Endothelial cell of umbilical vein (primary cell): Measurements from ENCODE around the gene MAN1A2. TPM values are rescaled to one million over a fixed set of nuclear protein-coding genes. Genes with fewer than 3 reads are reported as not detected.

Source experiments
- BruUV-seq: library from RNA; stranded (reverse); fragments of 400-500 nt; replicated peaks from 2 replicates; lab custom pipeline; 2021; lab: Mats Ljungman, UMichigan
- CTCF ChIA-PET: fragments of 300-600, 350-600 bp; sonication (Branson Sonifier 250); formaldehyde crosslinking; loops from one replicate; lab custom pipeline; 2021; ENCODE audit warnings: antibody characterized with exemption, inconsistent platforms; lab: Charles Lee
- POLR2A ChIA-PET: fragments of 300-600, 350-600 bp; sonication (Branson Sonifier 250); formaldehyde crosslinking; loops from one replicate; lab custom pipeline; 2021; ENCODE audit warnings: antibody characterized with exemption, inconsistent platforms; lab: Charles Lee
- DNase-seq: peaks from one replicate; pipeline ENCODE4 v3.0.0-alpha.2; 2011; ENCODE audit warnings: low read depth, low spot score
- FAIRE-seq: peaks from 2 replicates; lab custom pipeline; 2011; peaks lifted over from hg19 to GRCh38; lab: Jason Lieb, UNC
- H2AFZ ChIP-seq: 2 replicates; pipeline ENCODE4 v1.6.0; 2012; ENCODE audit warnings: low read depth, low read length, control low read depth, inconsistent platforms
- H3K27ac ChIP-seq: 2 replicates; pipeline ENCODE4 v1.5.1; 2011; ENCODE audit warnings: low read depth, mild to moderate bottlenecking, control low read depth, low read length, moderate library complexity; ENCODE audit not compliant: insufficient read depth
- H3K27me3 ChIP-seq, 2 experiments: 2 replicates each; pipeline versions ENCODE4 v1.6.0 to v1.6.1; 2011; ENCODE audit warnings: low read length in 2 of 2, mixed read lengths in 1 of 2; ENCODE audit not compliant: control insufficient read depth in 2 of 2, insufficient read depth in 2 of 2
- H3K36me3 ChIP-seq, 2 experiments: 2 replicates in 1 of 2; 3 replicates in 1 of 2; pipeline ENCODE4 v1.5.1; 2011; ENCODE audit warnings: low read length in 2 of 2, mild to moderate bottlenecking in 1 of 2, moderate library complexity in 1 of 2; ENCODE audit not compliant: control insufficient read depth in 2 of 2, insufficient read depth in 2 of 2; ENCODE audit errors: extremely low read depth in 1 of 2
- H3K4me1 ChIP-seq: 3 replicates; pipeline ENCODE4 v1.5.1; 2011; ENCODE audit warnings: mild to moderate bottlenecking, low read length; ENCODE audit not compliant: control insufficient read depth, insufficient read depth; ENCODE audit errors: extremely low read depth
- H3K4me2 ChIP-seq: 2 replicates; pipeline ENCODE4 v1.6.1; 2011; ENCODE audit warnings: low read length, control low read depth, mixed read lengths; ENCODE audit not compliant: insufficient read depth
- H3K4me3 ChIP-seq, 3 experiments: fragments of 200-600 bp in 1 of 3; sonication (generic), shearing (Covaris generic) in 1 of 3; replicated peaks in 1 of 3; 2 replicates each; pipeline ENCODE4 v1.5.1; 2011 to 2016; ENCODE audit warnings: control low read depth in 3 of 3, low read length in 3 of 3, mild to moderate bottlenecking in 2 of 3, inconsistent platforms in 1 of 3, low read depth in 1 of 3, moderate library complexity in 1 of 3; ENCODE audit not compliant: insufficient read depth in 1 of 3
- H3K79me2 ChIP-seq: 2 replicates; pipeline ENCODE4 v1.6.0; 2012; ENCODE audit warnings: low read length, inconsistent platforms; ENCODE audit not compliant: control insufficient read depth, insufficient read depth
- H3K9ac ChIP-seq: replicated peaks from 2 replicates; pipeline ENCODE3; 2011; ENCODE audit warnings: low read length, control low read depth; ENCODE audit not compliant: insufficient read depth; ENCODE audit errors: extremely low read depth
- H3K9me1 ChIP-seq: replicated peaks from 3 replicates; pipeline ENCODE4 v1.6.0; 2011; ENCODE audit warnings: mild to moderate bottlenecking, low read length; ENCODE audit not compliant: control insufficient read depth, insufficient read depth; ENCODE audit errors: extremely low read depth
- H3K9me3 ChIP-seq: replicated peaks from 2 replicates; pipeline ENCODE4 v1.5.1; 2012; ENCODE audit warnings: low read length, inconsistent platforms; ENCODE audit not compliant: control insufficient read depth, insufficient read depth
- H4K20me1 ChIP-seq: replicated peaks from 2 replicates; pipeline ENCODE3; 2011; ENCODE audit warnings: mild to moderate bottlenecking, low read length; ENCODE audit not compliant: control insufficient read depth, insufficient read depth; ENCODE audit errors: extremely low read depth
- CTCF ChIP-seq, 2 donors: IDR thresholded peaks; 1 replicate in 1 of 2; 2 replicates in 1 of 2; pipeline ENCODE4 v1.5.1; 2011; ENCODE audit warnings: low read length in 2 of 2, mild to moderate bottlenecking in 2 of 2, moderate library complexity in 2 of 2, control low read depth in 1 of 2, inconsistent platforms in 1 of 2, low read depth in 1 of 2; ENCODE audit not compliant: insufficient read depth in 1 of 2; ENCODE audit errors: extremely low read depth in 1 of 2
- EZH2 ChIP-seq: IDR thresholded peaks from 2 replicates; pipeline ENCODE4 v1.6.1; 2012; ENCODE audit warnings: borderline replicate concordance, low read depth, mild to moderate bottlenecking, moderate library complexity, low read length, inconsistent platforms; ENCODE audit not compliant: severe bottlenecking
- FOS ChIP-seq: IDR thresholded peaks from 2 replicates; pipeline ENCODE4 v1.6.1; 2011; ENCODE audit warnings: mild to moderate bottlenecking, low read length, moderate library complexity, borderline replicate concordance; ENCODE audit not compliant: insufficient read depth
- GATA2 ChIP-seq: IDR thresholded peaks from 2 replicates; pipeline ENCODE4 v1.7.0; 2011; ENCODE audit warnings: low read depth, mild to moderate bottlenecking, moderate library complexity, mixed read lengths, low read length; ENCODE audit not compliant: insufficient read length, insufficient read depth
- JUN ChIP-seq: IDR thresholded peaks from 2 replicates; pipeline ENCODE4 v1.6.1; 2011; ENCODE audit warnings: borderline replicate concordance, low read depth; ENCODE audit not compliant: insufficient read length, insufficient read depth
- MAX ChIP-seq: IDR thresholded peaks from 2 replicates; pipeline ENCODE4 v1.6.1; 2011; ENCODE audit not compliant: insufficient read depth, insufficient read length
- MYC ChIP-seq: IDR thresholded peaks from one replicate; pipeline ENCODE4 v1.6.1; 2011; ENCODE audit warnings: mild to moderate bottlenecking, low read depth, low read length
- POLR2A ChIP-seq: IDR thresholded peaks from 2 replicates; pipeline ENCODE4 v1.6.1; 2012; ENCODE audit warnings: low read depth, mild to moderate bottlenecking, control low read depth, low read length
- POLR2AphosphoS5 ChIP-seq: IDR thresholded peaks from 2 replicates; pipeline ENCODE4 v1.6.1; 2012; ENCODE audit warnings: low read depth, mild to moderate bottlenecking, control low read depth, low read length, moderate library complexity; ENCODE audit not compliant: insufficient read depth
- dilution Hi-C: fragments of 300-500 bp; cut with MboI; formaldehyde crosslinking; loops from one replicate; pipeline ENCODE4 v1.15.0; 2019; ENCODE audit warnings: low sequenced_read_pairs; ENCODE audit not compliant: extremely low pct_ligation_motif_present
- intact Hi-C: fragments of 100-400 bp; cut with micrococcal nuclease; formaldehyde crosslinking; loops from one replicate; pipeline ENCODE4 v1.10.0; 2022
- polyA plus RNA-seq, 4 experiments: library from polyadenylated mRNA; depleted of rRNA in 3 of 4; stranded (reverse) in 3 of 4; unstranded in 1 of 4; fragments of >200 nt; gene quantifications; 2 replicates each; pipeline versions ENCODE4 v1.2.1 to v1.2.3, GENCODE V29; 2011 to 2012; ENCODE audit warnings: missing spikeins in 1 of 4
- total RNA-seq: library from RNA; stranded (reverse); gene quantifications from 2 replicates; pipeline ENCODE4 v1.2.3, GENCODE V29; 2021

Gene MAN1A2
- total and polyA plus RNA-seq, 2 donors (not counting 3 experiments of a cell fraction or from before 2014, with no cell fraction given): 13.5 to 36.2 TPM

- BruUV-seq: no TSS peak
- FAIRE-seq (no peak), DNase-seq (no peak)
- intact Hi-C loops (loop anchor here (5.0 kb wide), 1 partner anchor 62 kb away; no protein-coding TSS in a partner anchor), dilution Hi-C loops (no loop called here)
- no peak for TF ChIP-seq MYC
- no peaks in the 10 kb centered on the region for H3K36me3 ChIP-seq
- no peak overlapping the region for H3K27ac ChIP-seq
- no peak overlapping the region for H3K4me3 ChIP-seq
- H3K4me2 ChIP-seq: no peak overlapping the region
- no peaks in the 10 kb centered on the region for H3K9me1 ChIP-seq
- CTCF ChIA-PET: interaction anchor here (0.9 kb wide), 1 partner anchor 137 kb away, joined by 3 read pairs; no protein-coding TSS in a partner anchor
- no peaks in the 10 kb centered on the region for H3K4me1 ChIP-seq
- H2AFZ ChIP-seq: no peak overlapping the region
- H3K27me3 ChIP-seq: no peaks in the 10 kb centered on the region
- no peaks in the 10 kb centered on the region for H4K20me1 ChIP-seq
- no peaks in the 10 kb centered on the region for H3K9me3 ChIP-seq
- H3K79me2 ChIP-seq: no peaks in the 10 kb centered on the region
- POLR2A ChIA-PET: no interaction called here
- no peak overlapping the region for H3K9ac ChIP-seq
These were observed 66.7 kb downstream of the MAN1A2 start for GRCh38 chr1:117433943-117434342.

GRCh38 chr1:117436513-117436912 lies 69.3 kb downstream of the MAN1A2 start:
- TF ChIP-seq POLR2AphosphoS5 (no peak), GATA2 (no peak), JUN (no peak), MYC (no peak), CTCF (IDR thresholded peaks at IDR 0.05; ENCODE audit: extremely low read depth in 1 of 2, insufficient read depth in 1 of 2, low read depth in 1 of 2, low read length in 2 of 2) (no peak), EZH2 (no peak), POLR2A (no peak), MAX (no peak), FOS (no peak)
- ChIA-PET POLR2A (no interaction called here), CTCF (interaction anchor here (1.0 kb wide), 1 partner anchor 23 kb away, joined by 3 read pairs; no protein-coding TSS in a partner anchor)
- no TSS peak for BruUV-seq
- Histone ChIP-seq H3K9me1 (no peaks in the 10 kb centered on the region), H3K4me2 (no peak overlapping the region), H2AFZ (no peak overlapping the region), H3K36me3 (no peaks in the 10 kb centered on the region), H3K27me3 (no peaks in the 10 kb centered on the region), H3K9ac (no peak overlapping the region), H3K79me2 (no peaks in the 10 kb centered on the region), H3K4me1 (no peaks in the 10 kb centered on the region), H4K20me1 (no peaks in the 10 kb centered on the region), H3K9me3 (no peaks in the 10 kb centered on the region), H3K4me3 (no peak overlapping the region), H3K27ac (no peak overlapping the region)
- FAIRE-seq: no peak
- no peak for DNase-seq
- dilution Hi-C loops (no loop called here), intact Hi-C loops (no loop called here)
